Panc1 (cell line): ENCODE results near the gene P4HTM. TPM values are rescaled to one million over a fixed set of nuclear protein-coding genes. Genes with fewer than 3 reads are reported as not detected.

Experiments
- ATAC-seq: fragments of 200-7000 bp; cut with Tn5 transposase; 2 replicates; pipeline ENCODE4 v1.9.1; 2020; ENCODE audit warnings: mild to moderate bottlenecking, moderate library complexity
- BruUV-seq: library from RNA; stranded (reverse); fragments of 400-500 nt; replicated peaks from 2 replicates; lab custom pipeline; 2021; lab: Mats Ljungman, UMichigan
- CTCF ChIA-PET: fragments of 300-600 bp; sonication (Branson Sonifier 250); formaldehyde crosslinking; loops from one replicate; lab custom pipeline; 2022; ENCODE audit warnings: antibody characterized with exemption; lab: Charles Lee
- POLR2A ChIA-PET: fragments of 300-600 bp; sonication (Branson Sonifier 250); formaldehyde crosslinking; loops from one replicate; lab custom pipeline; 2022; ENCODE audit warnings: antibody characterized with exemption; lab: Charles Lee
- DNase-seq: peaks from one replicate; pipeline ENCODE4 v3.0.0-alpha.2; 2010; ENCODE audit warnings: low read depth, low spot score
- H3K27ac ChIP-seq: 2 replicates; pipeline ENCODE4 v1.5.1; 2011; ENCODE audit warnings: mild to moderate bottlenecking, low read length, inconsistent platforms
- H3K27me3 ChIP-seq: fragments of 200-500 bp; sonication (Bioruptor generic); 2 replicates; pipeline ENCODE4 v1.6.0; 2014; ENCODE audit warnings: low read length, inconsistent platforms; ENCODE audit not compliant: control insufficient read depth, insufficient read depth
- H3K36me3 ChIP-seq: fragments of 200-500 bp; sonication (Bioruptor generic); 2 replicates; pipeline ENCODE4 v1.5.1; 2014; ENCODE audit warnings: inconsistent platforms, mild to moderate bottlenecking, low read length, moderate library complexity; ENCODE audit not compliant: control insufficient read depth, insufficient read depth
- H3K4me1 ChIP-seq: 2 replicates; pipeline ENCODE4 v1.5.1; 2011; ENCODE audit warnings: inconsistent platforms, mild to moderate bottlenecking, low read length, moderate library complexity; ENCODE audit not compliant: control insufficient read depth, insufficient read depth
- H3K4me3 ChIP-seq, 2 experiments: 2 replicates each; pipeline ENCODE4 v1.5.1; 2011 to 2012; ENCODE audit warnings: low read depth in 2 of 2, low read length in 2 of 2, mild to moderate bottlenecking in 2 of 2, inconsistent platforms in 1 of 2, moderate library complexity in 1 of 2
- H3K9me3 ChIP-seq: fragments of 200-500 bp; sonication (Bioruptor generic); 2 replicates; pipeline ENCODE4 v1.5.1; 2014; ENCODE audit warnings: low read depth, mild to moderate bottlenecking, inconsistent platforms, low read length, moderate library complexity; ENCODE audit not compliant: control insufficient read depth, insufficient read depth
- CTCF ChIP-seq: fragments of 450-650 bp; IDR thresholded peaks from 2 replicates; pipeline ENCODE4 v1.5.1; 2017; ENCODE audit warnings: mild to moderate bottlenecking
- POLR2AphosphoS5 ChIP-seq: IDR thresholded peaks from 2 replicates; pipeline ENCODE4 v1.6.1; 2012; ENCODE audit warnings: mild to moderate bottlenecking, low read depth, low read length, moderate library complexity
- REST ChIP-seq, 2 experiments: IDR thresholded peaks; 2 replicates each; pipeline ENCODE4 v1.6.1; 2011 to 2012; ENCODE audit warnings: low read depth in 2 of 2, control low read depth in 1 of 2, low read length in 1 of 2, mild to moderate bottlenecking in 1 of 2, moderate library complexity in 1 of 2; ENCODE audit not compliant: insufficient read depth in 1 of 2
- SIN3A ChIP-seq: IDR thresholded peaks from 2 replicates; pipeline ENCODE4 v1.6.1; 2012; ENCODE audit warnings: low read depth, mild to moderate bottlenecking, low read length, moderate library complexity, borderline replicate concordance; ENCODE audit not compliant: insufficient read depth
- TCF7L2 ChIP-seq: IDR thresholded peaks from 2 replicates; pipeline ENCODE4 v1.6.1; 2011; ENCODE audit warnings: mild to moderate bottlenecking, low read depth, low read length, inconsistent platforms
- in situ Hi-C: cut with HindIII; loops from 2 replicates; pipeline ENCODE4 v1.10.0; 2016; ENCODE audit warnings: low sequenced_read_pairs, low pct_unique_long_range_greater_than_20kb
- intact Hi-C: fragments of 100-400 bp; cut with micrococcal nuclease; formaldehyde crosslinking; loops from one replicate; pipeline ENCODE4 v1.10.0; 2022; ENCODE audit not compliant: unreplicated experiment
- total RNA-seq: library from RNA; stranded (reverse); gene quantifications from one replicate; pipeline ENCODE4 v1.2.1, GENCODE V29; 2021; ENCODE audit not compliant: unreplicated experiment

Gene P4HTM
- total RNA-seq, 1 experiment from 2014 or later = 28.3 TPM

GRCh38 chr3:49017229-49017970, 27.4 kb downstream of the P4HTM start:
- peak overlapping the region; percentile 97 for H3K27ac ChIP-seq
- no peaks in the 10 kb centered on the region for H3K9me3 ChIP-seq
- ChIA-PET POLR2A (interaction anchor here (1.1 to 1.2 kb wide), 2 partner anchors 10 to 28 kb away, joined by 3 to 4 read pairs; partner anchors contain the start of genes P4HTM and WDR6), CTCF (interaction anchor here (0.9 kb wide), 1 partner anchor 10 kb away, joined by 5 read pairs; the partner anchor contains the start of gene WDR6)
- BruUV-seq = no TSS peak
- H3K36me3 ChIP-seq = peaks cover 7% of the 10 kb centered on the region; the same call in 1 of the 2 replicates
- peaks cover 8% of the 10 kb centered on the region for H3K4me1 ChIP-seq
- no peak for DNase-seq
- in situ Hi-C loops = no loop called here
- TF ChIP-seq SIN3A = no peak
- TF ChIP-seq CTCF = no peak
- TF ChIP-seq TCF7L2 = no peak
- TF ChIP-seq REST (IDR thresholded peaks at IDR 0.05; ENCODE audit: insufficient read depth in 1 of 2, low read depth in 2 of 2, low read length in 1 of 2) = no peak
- TF ChIP-seq POLR2AphosphoS5 = no peak
- peak overlapping the region; percentile 71 to 90 for H3K4me3 ChIP-seq
- peak; percentile 0; the same call in 1 of the 2 replicates for ATAC-seq
- intact Hi-C loops = no loop called here
- H3K27me3 ChIP-seq = no peaks in the 10 kb centered on the region

- TF ChIP-seq CTCF (no peak), TCF7L2 (peak; percentile 80), POLR2AphosphoS5 (peak; percentile 96), REST (IDR thresholded peaks at IDR 0.05; ENCODE audit: insufficient read depth in 1 of 2, low read depth in 2 of 2, low read length in 1 of 2) (peak in 1 of 2 experiments; percentile 10; a peak in 1 of 4 replicates), SIN3A (peak; percentile 77; the same call in 1 of the 2 replicates)
- DNase-seq (no peak), ATAC-seq (peak; percentile 62)
- intact Hi-C loops (no loop called here), in situ Hi-C loops (no loop called here)
- Histone ChIP-seq H3K4me1 (peaks cover 10% of the 10 kb centered on the region), H3K27ac (peak within 1 kb of the TSS; percentile 97), H3K36me3 (peaks cover 7% of the 10 kb centered on the region; the same call in 1 of the 2 replicates), H3K27me3 (no peaks in the 10 kb centered on the region), H3K4me3 (peak within 1 kb of the TSS; percentile 71 to 90), H3K9me3 (no peaks in the 10 kb centered on the region)
- ChIA-PET CTCF (interaction anchor here (0.9 kb wide), 1 partner anchor 11 kb away, joined by 5 read pairs; the partner anchor contains the start of gene WDR6), POLR2A (interaction anchor here (1.1 kb wide), 1 partner anchor 11 kb away, joined by 4 read pairs; the partner anchor contains the start of gene WDR6)
- BruUV-seq = no TSS peak
These were observed 28.1 kb downstream of the P4HTM start, which contains the start of gene DALRD3 for GRCh38 chr3:49017971-49018706. Gene DALRD3, minus strand, starts transcription at chr3:49018580. Its CDS starts 16 bp downstream, at chr3:49018564.
